ENCODE measurements around the gene COMT. TPM values are rescaled to one million over a fixed set of nuclear protein-coding genes. Genes with fewer than 3 reads are reported as not detected.
"Not testable (repeated sequence)": the region's sequence is repeated elsewhere in the genome, so short reads cannot be mapped to it uniquely, and the experiment has no call there.

COMT gene
- total RNA-seq, 4 donors from 2014 or later, result 58.5 to 103 (median 85.3) TPM

DNA sequence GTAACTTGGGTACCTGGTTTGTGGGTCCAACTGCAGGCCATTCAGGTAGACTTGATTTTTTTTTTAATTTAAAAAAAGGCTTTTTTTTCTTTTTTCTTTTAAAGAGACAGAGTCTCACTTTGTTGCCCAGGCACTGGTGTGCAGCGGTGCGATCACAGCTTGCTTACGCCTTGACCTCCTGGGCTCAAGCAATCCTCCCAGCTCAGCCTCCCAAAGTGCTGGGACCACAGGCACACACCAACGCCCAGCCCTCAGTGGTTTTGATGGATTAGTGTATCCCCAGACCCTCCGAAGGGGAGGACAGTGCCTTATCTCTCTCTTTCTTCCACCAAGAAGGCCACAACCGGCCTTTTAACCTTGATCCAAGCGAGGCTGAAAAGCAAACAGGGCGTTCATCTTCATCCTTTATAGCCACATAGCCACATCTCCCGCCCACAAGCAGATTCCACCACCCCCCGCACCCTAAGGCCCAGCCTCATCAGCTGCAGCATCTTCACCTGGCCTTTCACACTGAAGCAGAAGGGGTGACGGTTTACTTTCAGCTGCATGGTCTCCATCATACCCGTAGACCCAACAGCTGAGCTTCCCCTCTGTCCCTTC lies 17.6 kb upstream of the COMT start:
- Histone ChIP-seq H3K9me3 (no peaks in the 10 kb centered on the region), H3K36me3 (no peaks in the 10 kb centered on the region), H3K4me1 (no peaks in the 10 kb centered on the region), H3K27me3 (no peaks in the 10 kb centered on the region), H3K27ac (no peak overlapping the region), H3K4me3 (no peak overlapping the region)
- TF ChIP-seq POLR2AphosphoS5 (IDR thresholded peaks at IDR 0.05) (no peak), EP300 (IDR thresholded peaks at IDR 0.05; ENCODE audit: low read depth) (no peak), CTCF (IDR thresholded peaks at IDR 0.05) (no peak), POLR2A (IDR thresholded peaks at IDR 0.05) (no peak)
- in situ Hi-C loops (cut with MboI; ENCODE audit: low pct_ligation_motif_present in 1 of 4, low pct_unique_long_range_greater_than_20kb in 1 of 4, low sequenced_read_pairs in 3 of 4) (no loop called here), intact Hi-C loops (cut with DNase I; ENCODE audit: low total_unique reads) (no loop called here)
- no peak for DNase-seq
- WGBS, 2 donors (ENCODE audit: low coverage in 1 of 2), result 87 to 100% methylated on average over 2 to 12 of the region's 12 CpGs

DNA sequence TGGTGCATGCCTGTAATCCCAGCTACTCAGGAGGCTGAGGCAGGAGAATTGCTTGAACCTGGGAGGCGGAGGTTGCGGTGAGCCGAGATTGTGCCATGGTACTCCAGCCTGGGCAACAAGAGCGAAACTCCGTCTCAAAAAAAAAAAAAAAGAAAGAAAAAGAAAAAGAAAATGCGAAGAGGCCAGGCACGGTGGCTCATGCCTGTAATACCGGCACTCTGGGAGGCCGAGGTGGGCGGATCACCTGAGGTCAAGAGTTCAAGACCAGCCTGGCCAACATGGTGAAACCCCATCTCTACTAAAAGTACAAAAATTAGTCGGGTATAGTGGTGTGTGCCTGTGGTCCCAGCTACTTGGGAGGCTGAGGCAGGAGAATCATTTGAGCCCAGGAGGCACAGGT lies 15.5 kb upstream of the COMT start:
- 89 to 92% methylated on average over 5 to 11 of the region's 11 CpGs for WGBS, 2 donors (ENCODE audit: low coverage in 1 of 2)
- H3K36me3 ChIP-seq; H3K27me3 ChIP-seq; DNase-seq; H3K4me1 ChIP-seq; H3K9me3 ChIP-seq; in situ Hi-C loops (cut with MboI; ENCODE audit: low pct_ligation_motif_present in 1 of 4, low pct_unique_long_range_greater_than_20kb in 1 of 4, low sequenced_read_pairs in 3 of 4); H3K4me3 ChIP-seq; intact Hi-C loops (cut with DNase I; ENCODE audit: low total_unique reads); H3K27ac ChIP-seq: not testable (repeated sequence)

- in situ Hi-C loops (cut with MboI; ENCODE audit: low pct_ligation_motif_present in 1 of 4, low pct_unique_long_range_greater_than_20kb in 1 of 4, low sequenced_read_pairs in 3 of 4) (no loop called here), intact Hi-C loops (cut with DNase I; ENCODE audit: low total_unique reads) (no loop called here)
- no peaks in the 10 kb centered on the region for H3K9me3 ChIP-seq
- no peak overlapping the region for H3K4me3 ChIP-seq
- no peaks in the 10 kb centered on the region for H3K27me3 ChIP-seq
- H3K36me3 ChIP-seq, result no peaks in the 10 kb centered on the region
- TF ChIP-seq EP300 (IDR thresholded peaks at IDR 0.05; ENCODE audit: low read depth) (no peak), CTCF (IDR thresholded peaks at IDR 0.05) (no peak), POLR2A (IDR thresholded peaks at IDR 0.05) (no peak), POLR2AphosphoS5 (IDR thresholded peaks at IDR 0.05) (no peak)
- no peak for DNase-seq
- no peak overlapping the region for H3K27ac ChIP-seq
- WGBS, 2 donors (ENCODE audit: low coverage in 1 of 2), result 88 to 89% methylated on average over 7 of the region's 7 CpGs
- H3K4me1 ChIP-seq, result no peaks in the 10 kb centered on the region
Observed at GRCh38 chr22:19927696-19928095, 13.9 kb upstream of the COMT start.

DNA sequence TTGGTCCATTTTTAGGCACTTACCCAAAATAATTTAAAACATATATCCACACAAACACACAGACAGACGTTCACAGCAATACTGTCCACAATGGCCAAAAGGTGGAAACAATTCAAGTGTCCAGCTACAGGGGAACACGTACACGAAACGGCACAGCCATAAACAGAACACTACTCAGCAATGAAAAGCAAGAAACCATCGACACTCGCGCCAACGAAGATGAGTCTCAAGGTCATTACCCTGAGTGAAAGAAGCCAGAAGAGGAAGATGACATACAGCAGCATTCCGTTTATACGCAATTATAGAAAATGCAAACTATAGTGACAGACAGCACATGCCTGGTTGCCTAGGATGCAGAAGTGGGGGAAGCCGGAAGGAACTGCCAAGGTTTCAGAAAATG lies 13.4 kb upstream of the COMT start:
- in situ Hi-C loops (cut with MboI; ENCODE audit: low pct_ligation_motif_present in 1 of 4, low pct_unique_long_range_greater_than_20kb in 1 of 4, low sequenced_read_pairs in 3 of 4) (no loop called here), intact Hi-C loops (cut with DNase I; ENCODE audit: low total_unique reads) (no loop called here)
- Histone ChIP-seq H3K27me3 (no peaks in the 10 kb centered on the region), H3K27ac (no peak overlapping the region), H3K9me3 (no peaks in the 10 kb centered on the region), H3K4me3 (no peak overlapping the region), H3K36me3 (no peaks in the 10 kb centered on the region), H3K4me1 (no peaks in the 10 kb centered on the region)
- TF ChIP-seq EP300 (IDR thresholded peaks at IDR 0.05; ENCODE audit: low read depth), result no peak
- TF ChIP-seq POLR2AphosphoS5 (IDR thresholded peaks at IDR 0.05), result no peak
- TF ChIP-seq POLR2A (IDR thresholded peaks at IDR 0.05), result no peak
- no peak for DNase-seq
- WGBS, 2 donors (ENCODE audit: low coverage in 1 of 2), result 86 to 87% methylated on average over 8 to 11 of the region's 11 CpGs

DNA sequence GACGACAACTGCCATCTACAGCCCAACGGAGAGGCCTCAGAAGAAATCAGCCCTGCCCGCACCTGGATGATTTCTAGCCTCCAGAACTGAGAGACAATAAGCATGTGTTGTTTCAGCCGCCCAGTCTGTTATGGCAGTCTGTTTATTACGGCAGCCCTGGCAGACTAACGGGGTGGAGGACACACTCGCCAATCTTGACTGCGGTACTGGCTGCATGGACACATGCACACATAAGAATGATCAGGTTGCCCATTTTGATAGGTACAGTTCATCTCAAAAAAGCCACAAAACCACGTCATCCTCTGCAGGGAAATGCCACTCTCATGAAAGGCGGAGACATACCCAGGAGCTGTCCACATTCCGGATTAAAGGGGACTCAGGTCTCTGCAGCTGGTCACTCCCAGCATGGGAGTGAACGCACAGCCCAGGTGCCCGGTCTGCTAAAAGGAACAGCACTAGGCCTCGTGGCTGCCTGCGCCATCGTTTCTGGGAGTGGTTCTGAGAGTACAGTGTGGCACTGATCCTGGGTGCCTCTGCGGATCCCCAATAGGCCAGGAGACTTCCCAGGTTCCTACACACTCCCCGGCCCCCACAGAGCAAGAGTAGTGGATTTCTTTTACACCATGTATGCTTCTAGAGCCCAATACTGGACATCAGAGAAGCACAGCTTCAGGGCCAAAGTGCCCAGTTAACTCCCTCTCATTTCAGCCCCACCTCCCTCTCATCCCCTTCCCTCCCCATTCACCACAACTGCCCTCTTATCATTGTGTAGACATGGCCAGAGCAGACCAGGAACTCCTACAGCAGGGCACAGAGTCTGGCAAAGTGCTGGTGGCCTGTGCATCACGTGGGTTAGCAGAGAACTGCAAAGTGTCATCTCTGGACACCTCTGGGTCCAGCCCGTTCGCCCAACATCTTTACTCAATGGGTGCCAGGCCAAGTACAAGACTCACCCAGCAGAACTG lies 11.7 kb upstream of the COMT start:
- no peak for TF ChIP-seq POLR2AphosphoS5 (IDR thresholded peaks at IDR 0.05)
- no peak for TF ChIP-seq POLR2A (IDR thresholded peaks at IDR 0.05)
- no peak for TF ChIP-seq EP300 (IDR thresholded peaks at IDR 0.05; ENCODE audit: low read depth)
- no peak for TF ChIP-seq CTCF (IDR thresholded peaks at IDR 0.05)
- no peaks in the 10 kb centered on the region for H3K27me3 ChIP-seq
- no peak overlapping the region for H3K4me3 ChIP-seq
- intact Hi-C loops (cut with DNase I; ENCODE audit: low total_unique reads), result no loop called here
- in situ Hi-C loops (cut with MboI; ENCODE audit: low pct_ligation_motif_present in 1 of 4, low pct_unique_long_range_greater_than_20kb in 1 of 4, low sequenced_read_pairs in 3 of 4), result no loop called here
- H3K9me3 ChIP-seq, result no peaks in the 10 kb centered on the region
- H3K36me3 ChIP-seq, result no peaks in the 10 kb centered on the region
- H3K27ac ChIP-seq, result no peak overlapping the region
- DNase-seq, result no peak
- no peaks in the 10 kb centered on the region for H3K4me1 ChIP-seq
- 91% methylated on average over 21 of the region's 21 CpGs; no CpG with 5 or more reads in 1 of the 2 donors for WGBS, 2 donors (ENCODE audit: low coverage in 1 of 2)

Measured in transverse colon (tissue), 4 donors.